Psoas muscle (tissue), 8 donors: ENCODE data around the gene PRIMA1. TPM values are rescaled to one million over a fixed set of nuclear protein-coding genes. Genes with fewer than 3 reads are reported as not detected.

Experiments used
- ATAC-seq, 4 donors: fragments of 200-7000 bp; cut with Tn5 transposase; one replicate each; pipeline ENCODE4 v1.9.1; 2020; ENCODE audit warnings: moderate library complexity in 3 of 4, mild to moderate bottlenecking in 2 of 4
- DNase-seq, 2 donors: peaks; one replicate each; pipeline ENCODE4 v3.0.0-alpha.2; 2020
- H3K27ac ChIP-seq: fragments of 200-600 bp; one replicate; pipeline ENCODE4 v1.8.0; 2022
- H3K27me3 ChIP-seq, 3 donors: fragments of 200-600 bp in 1 of 3; one replicate each; pipeline versions ENCODE4 v1.6.1 to v1.8.0; 2013 to 2022; ENCODE audit warnings: low read length in 2 of 3, mild to moderate bottlenecking in 2 of 3, moderate library complexity in 1 of 3; ENCODE audit not compliant: insufficient read depth in 3 of 3
- H3K36me3 ChIP-seq, 2 donors: fragments of 200-600 bp in 1 of 2; one replicate each; pipeline versions ENCODE4 v1.6.1 to v1.8.0; 2013 to 2022; ENCODE audit warnings: low read depth in 1 of 2, mild to moderate bottlenecking in 1 of 2, moderate library complexity in 1 of 2; ENCODE audit not compliant: insufficient read depth in 1 of 2
- H3K4me1 ChIP-seq: fragments of 200-600 bp; one replicate; pipeline ENCODE4 v1.8.0; 2022
- H3K4me3 ChIP-seq: fragments of 200-600 bp; one replicate; pipeline ENCODE4 v1.8.0; 2022; ENCODE audit warnings: mild to moderate bottlenecking
- H3K9me3 ChIP-seq: fragments of 200-600 bp; one replicate; pipeline ENCODE4 v1.8.0; 2022
- CTCF ChIP-seq: fragments of 200-600 bp; IDR thresholded peaks from one replicate; pipeline ENCODE4 v1.8.0; 2022; ENCODE audit warnings: antibody characterized with exemption
- WGBS, 3 donors: extraction: QIAGEN DNeasy Blood & Tissue Kit; methylation state at CpG; one replicate each; pipeline versions ENCODE4 v1.1.6 to v1.1.7; 2013; 5-methylcytosine and 5-hydroxymethylcytosine counted together
- intact Hi-C, 2 donors: fragments of 100-400 bp; cut with DNase I; formaldehyde crosslinking; loops; one replicate each; pipeline versions ENCODE4 v1.11.0 to v1.14.2; 2022
- polyA plus RNA-seq, 3 donors: library from polyadenylated mRNA; stranded (reverse); fragments of 200-250 nt; gene quantifications; one replicate each; pipeline ENCODE4 v1.2.3, GENCODE V29; 2013
- total RNA-seq, 4 donors: library from RNA; stranded (reverse); fragmentation: NEBNext Ultra II Directional in 2 of 4; extraction: Animal tissue kit (Norgen Biotek cat#: 25700) in 2 of 4; gene quantifications; one replicate each; pipeline versions ENCODE4 v1.2.1 to v1.2.4, GENCODE V29; 2021 to 2023
- donor health status: healthy with polysubstance abuse.
- donor health status: DM: no; HTN: no; CAD: no; lungs with moderate emphysema.
- donor health status: Bipolar disorder and iron deficiency.
- donor health status: healthy.
- donor health status: DM: yes; HTN: yes; CAD: no.
- donor health status: DM: no; HTN: no; CAD: no.
- donor health status: DM: no; HTN: no; CAD: no.
- donor health status: DM: yes; HTN: yes; CAD: no.

Gene PRIMA1
- total and polyA plus RNA-seq, 7 donors = 0.17 to 0.77 (median 0.19) TPM

- H3K9me3 ChIP-seq = no peaks in the 10 kb centered on the region
- no peaks in the 10 kb centered on the region for H3K4me1 ChIP-seq
- DNase-seq = no peak
- TF ChIP-seq CTCF = no peak
- no peaks in the 10 kb centered on the region for H3K36me3 ChIP-seq
- H3K27me3 ChIP-seq = no peaks in the 10 kb centered on the region
- H3K4me3 ChIP-seq = no peak overlapping the region
- ATAC-seq = no peak
- H3K27ac ChIP-seq = no peak overlapping the region
- intact Hi-C loops = no loop called here
These were observed 112.6 kb downstream of the PRIMA1 start for GRCh38 chr14:93675651-93676050.

GRCh38 chr14:93674343-93674742 lies 113.9 kb downstream of the PRIMA1 start:
- no peak overlapping the region for H3K4me3 ChIP-seq
- no peaks in the 10 kb centered on the region for H3K36me3 ChIP-seq
- no peak overlapping the region for H3K27ac ChIP-seq
- TF ChIP-seq CTCF = no peak
- 42 to 61% (median 54%) methylated on average over 1 of the region's 1 CpG for WGBS, 3 donors
- no peaks in the 10 kb centered on the region for H3K27me3 ChIP-seq
- no peaks in the 10 kb centered on the region for H3K9me3 ChIP-seq
- no peak for DNase-seq
- peak in 2 of 4 donors; percentile 51 to 65 for ATAC-seq
- no peaks in the 10 kb centered on the region for H3K4me1 ChIP-seq
- intact Hi-C loops = no loop called here

DNA sequence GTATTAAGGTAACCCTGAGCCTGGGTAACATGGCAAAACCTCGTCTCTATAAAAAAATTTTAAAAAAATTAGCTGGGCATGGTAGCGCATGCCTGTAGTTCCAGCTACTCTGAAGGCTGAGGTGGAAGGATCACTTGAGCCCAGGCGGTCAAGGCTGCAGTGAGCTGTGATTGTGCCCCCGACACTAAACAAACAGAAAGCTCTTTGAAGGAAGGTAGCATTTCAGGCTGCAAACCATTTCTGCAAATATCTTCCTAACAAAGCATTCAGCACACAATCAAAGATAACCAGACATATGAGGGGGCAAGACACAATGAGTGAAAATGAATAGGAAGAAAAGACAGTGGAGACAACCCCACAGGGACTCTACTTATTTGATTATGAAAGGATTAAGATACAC lies 118.7 kb downstream of the PRIMA1 start:
- WGBS, 3 donors = 87 to 91% (median 88%) methylated on average over 4 of the region's 4 CpGs
- intact Hi-C loops = no loop called here
- DNase-seq (no peak), ATAC-seq (no peak)
- Histone ChIP-seq H3K27ac (no peak overlapping the region), H3K27me3 (no peaks in the 10 kb centered on the region), H3K36me3 (no peaks in the 10 kb centered on the region), H3K4me1 (no peaks in the 10 kb centered on the region), H3K9me3 (peaks cover 15% of the 10 kb centered on the region), H3K4me3 (no peak overlapping the region)
- TF ChIP-seq CTCF = no peak

Other genes with a start within 250 kb of the PRIMA1 start
- not detected for gene FAM181A, start 138.9 kb upstream of the PRIMA1 start, total RNA-seq
- gene FAM181A, start 138.9 kb upstream of the PRIMA1 start, polyA plus RNA-seq = under 1 TPM in 2 of 3 donors, not detected in 1; 0.14 to 0.32 TPM
- 100 to 1,000 TPM; 148 to 443 (median 252) TPM for gene ASB2, start 188.1 kb upstream of the PRIMA1 start, total RNA-seq
- 100 to 1,000 TPM in 2 of 3 donors, 10 to 100 TPM in 1; 41.2 to 460 (median 217) TPM for gene ASB2, start 188.1 kb upstream of the PRIMA1 start, polyA plus RNA-seq
- 1 to 10 TPM in 3 of 4 donors, under 1 TPM in 1; 0.71 to 3.9 (median 2.2) TPM for gene CCDC197, start 208.8 kb upstream of the PRIMA1 start, total RNA-seq
- under 1 TPM; 0.04 to 0.69 (median 0.61) TPM for gene CCDC197, start 208.8 kb upstream of the PRIMA1 start, polyA plus RNA-seq
- gene OTUB2, start 237.9 kb upstream of the PRIMA1 start, total RNA-seq = under 1 TPM; 0.06 to 0.15 (median 0.10) TPM
- gene OTUB2, start 237.9 kb upstream of the PRIMA1 start, polyA plus RNA-seq = under 1 TPM; 0.04 to 0.96 (median 0.09) TPM